PC-3 (cell line): ENCODE results near the gene SDK1.

Experiments used
- CTCF ChIP-seq: fragments of 300-600 bp; sonication (generic); conservative IDR thresholded peaks from 2 replicates; pipeline ENCODE4 v1.5.1; 2017; ENCODE audit warnings: antibody characterized with exemption, low read depth, mild to moderate bottlenecking, low read length
- EZH2 ChIP-seq: fragments of 300-600 bp; sonication (generic); IDR thresholded peaks from one replicate; pipeline ENCODE4 v1.6.1; 2017; ENCODE audit warnings: antibody characterized with exemption, mild to moderate bottlenecking, low read length; ENCODE audit not compliant: unreplicated experiment

- TF ChIP-seq EZH2, result no peak
- TF ChIP-seq CTCF, result no peak
Measured at GRCh38 chr7:4051696-4052095, 750.6 kb downstream of the SDK1 start.
